BLaER1 (cell line): ENCODE measurements around the gene PIK3AP1.
"Not testable (repeated sequence)": the region's sequence is repeated elsewhere in the genome, so short reads cannot be mapped to it uniquely, and the experiment has no call there.

ENCODE experiments used
- H3K27ac ChIP-seq: shearing (Covaris generic); formaldehyde crosslinking; 2 replicates; pipeline ENCODE4 v1.8.1; 2022
- H3K27me3 ChIP-seq: shearing (Covaris generic); formaldehyde crosslinking; 2 replicates; pipeline ENCODE4 v1.8.1; 2022
- H3K36me3 ChIP-seq: shearing (Covaris generic); formaldehyde crosslinking; 2 replicates; pipeline ENCODE4 v1.8.1; 2022
- H3K4me1 ChIP-seq: shearing (Covaris generic); formaldehyde crosslinking; 2 replicates; pipeline ENCODE4 v1.8.1; 2022
- H3K4me2 ChIP-seq: shearing (Covaris generic); formaldehyde crosslinking; 2 replicates; pipeline ENCODE4 v1.8.1; 2022
- H3K4me3 ChIP-seq: shearing (Covaris generic); formaldehyde crosslinking; 2 replicates; pipeline ENCODE4 v1.8.1; 2022
- H3K9ac ChIP-seq: shearing (Covaris generic); formaldehyde crosslinking; 2 replicates; pipeline ENCODE4 v1.8.1; 2022
- H3K9me3 ChIP-seq: shearing (Covaris generic); formaldehyde crosslinking; 2 replicates; pipeline ENCODE4 v1.8.1; 2022
- H4K20me1 ChIP-seq: shearing (Covaris generic); formaldehyde crosslinking; 2 replicates; pipeline ENCODE4 v1.8.1; 2022
- Cebpa-rat ChIP-seq: shearing (Covaris generic); IDR thresholded peaks from 2 replicates; pipeline ENCODE4 v1.8.1; 2022

PIK3AP1 gene

DNA sequence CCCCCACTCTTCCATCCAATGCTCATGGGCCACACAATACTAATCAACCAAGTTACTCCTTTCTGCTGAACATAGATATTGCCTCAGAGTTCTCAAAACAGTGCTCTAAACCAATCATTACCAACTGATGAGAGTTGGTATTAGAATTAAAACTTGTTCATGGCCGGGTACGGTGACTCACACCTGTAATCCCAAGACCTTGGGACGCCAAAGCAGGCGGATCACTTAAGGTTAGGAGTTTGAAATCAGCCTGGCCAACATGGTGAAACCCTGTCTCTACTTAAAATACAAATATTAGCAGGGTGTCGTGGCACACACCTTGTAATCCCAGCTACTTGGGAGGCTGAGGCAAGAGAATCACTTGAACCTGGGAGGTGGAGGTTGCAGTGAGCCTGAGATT, 141.7 kb downstream of the PIK3AP1 start:
- Histone ChIP-seq H3K36me3 (peaks cover 68% of the 10 kb centered on the region), H3K27me3 (no peaks in the 10 kb centered on the region), H3K9ac (no peak overlapping the region), H3K9me3 (no peaks in the 10 kb centered on the region; the same call in 1 of the 2 replicates), H3K4me1 (peaks cover 36% of the 10 kb centered on the region), H3K27ac (no peak overlapping the region), H3K4me3 (no peak overlapping the region), H3K4me2 (no peak overlapping the region), H4K20me1 (peaks cover 100% of the 10 kb centered on the region)
- TF ChIP-seq Cebpa-rat: no peak

DNA sequence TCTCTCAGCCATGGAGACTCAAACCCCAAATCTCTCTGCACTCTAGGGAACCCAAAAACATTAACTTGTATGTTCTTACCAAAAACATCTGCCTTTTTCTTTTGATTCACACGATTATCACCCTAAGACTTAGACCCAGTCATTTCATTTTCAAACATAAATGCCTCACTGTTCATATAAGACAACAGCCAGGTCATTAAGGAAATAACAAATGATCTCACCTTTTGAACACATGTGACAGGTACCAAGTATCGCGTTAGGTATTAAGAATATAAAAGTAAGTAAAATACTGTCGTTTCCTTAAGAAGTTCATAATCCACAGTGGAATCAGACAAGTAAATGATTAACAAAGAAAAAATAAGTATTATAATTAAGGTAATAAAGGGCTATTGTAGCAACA, 142.3 kb downstream of the PIK3AP1 start:
- H3K27ac ChIP-seq: no peak overlapping the region
- no peak for TF ChIP-seq Cebpa-rat

DNA sequence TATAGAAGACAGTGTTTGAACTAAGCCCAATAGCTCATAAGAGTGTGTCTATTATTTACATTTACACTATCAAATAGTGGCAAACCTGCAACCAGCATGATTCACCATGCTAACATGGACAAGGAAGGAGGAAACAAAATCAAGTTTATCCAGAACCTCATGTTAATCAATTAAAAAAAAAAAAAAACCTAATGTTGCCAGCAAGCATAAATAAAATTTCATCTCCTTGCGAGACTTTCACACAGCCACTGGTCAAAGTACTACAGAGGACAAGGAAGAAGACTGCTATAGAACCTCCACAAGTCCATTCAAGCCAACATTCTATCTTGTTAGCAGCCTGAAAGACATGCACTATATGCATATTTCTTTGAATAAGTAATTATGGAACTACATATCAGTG, 143.2 kb downstream of the PIK3AP1 start:
- no peak for TF ChIP-seq Cebpa-rat
- Histone ChIP-seq H3K4me1 (peaks cover 23% of the 10 kb centered on the region), H3K36me3 (peaks cover 71% of the 10 kb centered on the region), H3K27ac (no peak overlapping the region), H4K20me1 (peaks cover 100% of the 10 kb centered on the region), H3K4me2 (no peak overlapping the region), H3K9ac (no peak overlapping the region), H3K27me3 (no peaks in the 10 kb centered on the region), H3K9me3 (no peaks in the 10 kb centered on the region; the same call in 1 of the 2 replicates), H3K4me3 (no peak overlapping the region)

More for the DNA sequence above, 142.3 kb downstream of the PIK3AP1 start:
- Histone ChIP-seq H3K9ac (no peak overlapping the region), H3K4me3 (no peak overlapping the region), H3K4me2 (no peak overlapping the region), H3K4me1 (peaks cover 30% of the 10 kb centered on the region), H3K36me3 (peaks cover 68% of the 10 kb centered on the region), H3K27me3 (no peaks in the 10 kb centered on the region), H3K9me3 (no peaks in the 10 kb centered on the region; the same call in 1 of the 2 replicates), H4K20me1 (peaks cover 100% of the 10 kb centered on the region)

DNA sequence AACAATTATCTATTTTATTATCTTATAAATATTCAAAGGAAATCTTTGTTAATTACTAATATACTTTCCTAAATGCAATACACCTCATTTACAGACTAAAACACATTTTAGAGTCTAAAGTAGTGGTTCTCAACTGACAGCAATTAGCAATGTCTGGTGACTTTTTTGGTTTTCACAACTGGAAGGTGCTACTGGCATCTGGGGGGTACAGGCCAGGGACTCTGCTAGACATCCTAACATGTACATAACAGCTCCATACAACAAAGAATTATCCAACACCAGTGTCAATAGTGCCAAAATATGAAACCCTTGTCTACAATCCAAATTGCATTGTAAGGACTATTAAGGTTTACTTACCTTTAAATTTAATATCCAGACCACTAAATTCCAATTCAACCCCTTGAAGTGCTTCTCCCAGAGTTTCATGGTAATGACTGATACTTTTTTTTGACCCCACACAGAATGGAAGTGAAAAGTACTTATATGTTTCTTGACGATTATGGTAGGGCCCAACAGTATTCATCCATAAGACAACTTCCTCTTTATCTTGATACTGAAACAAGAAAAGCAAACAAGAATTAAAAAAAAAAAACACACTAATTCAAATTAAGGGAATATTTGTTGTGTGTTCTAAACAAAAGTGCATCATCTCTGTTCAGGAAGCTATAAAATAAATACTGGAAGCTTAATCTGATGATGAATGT, 143.9 kb downstream of the PIK3AP1 start:
- Histone ChIP-seq H3K36me3 (peaks cover 72% of the 10 kb centered on the region), H3K9ac (no peak overlapping the region), H3K27ac (no peak overlapping the region), H3K4me1 (peaks cover 16% of the 10 kb centered on the region), H3K27me3 (no peaks in the 10 kb centered on the region), H4K20me1 (peaks cover 100% of the 10 kb centered on the region), H3K9me3 (no peaks in the 10 kb centered on the region; the same call in 1 of the 2 replicates), H3K4me2 (no peak overlapping the region), H3K4me3 (no peak overlapping the region)
- no peak for TF ChIP-seq Cebpa-rat

DNA sequence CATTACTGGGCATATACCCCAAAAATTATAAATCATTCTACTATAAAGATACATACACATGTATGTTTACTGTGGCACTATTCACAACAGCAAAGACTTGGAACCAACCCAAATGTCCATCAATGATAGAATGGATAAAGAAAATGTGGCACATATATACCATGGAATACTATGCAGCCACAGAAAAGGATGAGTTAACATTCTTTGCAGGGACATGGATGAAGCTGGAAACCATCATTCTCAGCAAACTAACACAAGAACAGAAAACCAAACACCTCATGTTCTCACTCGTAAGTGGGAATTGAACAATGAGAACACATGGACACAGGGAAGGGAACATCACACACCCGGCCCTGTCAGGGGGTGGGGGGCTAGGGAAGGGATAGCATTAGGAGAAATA, 145.8 kb downstream of the PIK3AP1 start:
- not testable (repeated sequence) for H3K27ac ChIP-seq, H3K27me3 ChIP-seq, H3K4me2 ChIP-seq, H3K4me3 ChIP-seq, H3K9ac ChIP-seq, H3K9me3 ChIP-seq
- Histone ChIP-seq H4K20me1 (peaks cover 100% of the 10 kb centered on the region), H3K36me3 (peaks cover 79% of the 10 kb centered on the region), H3K4me1 (peaks cover 12% of the 10 kb centered on the region; the same call in 1 of the 2 replicates)

DNA sequence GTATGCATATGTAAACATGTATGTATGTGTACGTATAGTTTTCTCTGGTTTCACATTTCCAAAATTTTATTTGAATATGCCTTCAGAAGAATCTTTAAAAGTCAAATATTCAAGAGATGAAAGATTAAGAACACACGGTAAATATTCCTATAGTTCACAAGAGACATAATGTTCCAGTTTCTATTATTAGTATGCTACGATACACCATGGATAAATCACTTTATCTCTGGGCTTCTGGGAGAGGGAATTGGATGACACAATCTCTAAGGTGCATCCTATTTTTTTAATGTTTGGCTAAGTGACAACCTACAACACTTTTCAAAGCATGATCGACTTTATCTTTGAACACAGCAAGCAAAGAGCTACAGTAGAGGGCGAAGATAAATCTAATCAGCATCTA, 147.3 kb downstream of the PIK3AP1 start:
- no peak for TF ChIP-seq Cebpa-rat
- Histone ChIP-seq H3K36me3 (peaks cover 84% of the 10 kb centered on the region), H3K4me3 (no peak overlapping the region), H3K4me2 (no peak overlapping the region), H3K9ac (no peak overlapping the region), H4K20me1 (peaks cover 100% of the 10 kb centered on the region), H3K27ac (no peak overlapping the region), H3K9me3 (no peaks in the 10 kb centered on the region; the same call in 1 of the 2 replicates), H3K27me3 (no peaks in the 10 kb centered on the region), H3K4me1 (peaks cover 12% of the 10 kb centered on the region; the same call in 1 of the 2 replicates)

DNA sequence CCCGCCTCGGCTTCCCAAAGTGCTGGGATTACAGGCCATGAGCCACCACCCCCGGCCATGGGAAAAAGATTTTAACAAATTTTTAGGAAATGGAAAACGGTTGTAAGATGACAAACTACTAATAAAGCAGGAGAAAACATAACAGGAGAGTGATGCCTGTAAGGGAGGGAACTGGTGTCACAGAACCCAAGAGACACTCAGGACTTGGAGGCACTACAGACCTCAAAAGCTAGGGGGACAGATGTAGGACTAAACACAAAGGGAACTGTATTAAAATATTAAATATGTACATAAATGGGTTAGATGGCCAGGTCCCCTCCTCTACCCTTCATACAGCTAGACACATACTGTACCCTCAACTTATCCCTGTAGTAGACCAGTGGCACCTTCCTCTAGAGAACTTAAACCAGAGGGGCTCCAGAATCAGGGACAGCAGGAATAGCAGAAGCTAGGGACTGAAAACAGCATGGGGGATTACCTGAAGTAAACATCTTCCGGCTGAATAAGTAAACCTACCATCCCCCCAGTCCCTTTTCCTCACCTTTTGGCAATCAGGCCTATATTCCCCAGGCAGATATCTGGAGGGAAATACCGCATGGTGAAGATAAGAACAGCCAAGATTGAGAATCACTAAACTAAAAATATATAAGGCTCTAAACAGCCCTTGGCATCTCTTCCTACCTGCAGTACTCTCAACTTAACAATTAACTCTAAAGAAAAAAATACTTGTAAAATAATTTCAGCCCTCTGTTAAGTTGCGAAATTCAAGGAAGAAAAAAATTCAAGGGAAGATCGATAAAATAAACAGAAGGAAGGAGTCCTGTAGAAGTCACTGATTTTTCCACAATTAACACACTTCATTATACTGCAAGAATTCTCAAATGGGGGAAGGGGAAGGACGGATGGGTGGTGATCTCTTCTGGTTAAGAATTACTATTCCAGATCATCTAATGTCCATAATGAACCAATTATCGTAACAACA, 149.0 kb downstream of the PIK3AP1 start:
- no peak overlapping the region for H3K4me2 ChIP-seq
- no peaks in the 10 kb centered on the region; the same call in 1 of the 2 replicates for H3K9me3 ChIP-seq
- peaks cover 93% of the 10 kb centered on the region for H3K36me3 ChIP-seq
- no peak overlapping the region for H3K27ac ChIP-seq
- H3K27me3 ChIP-seq: no peaks in the 10 kb centered on the region
- no peak overlapping the region for H3K4me3 ChIP-seq
- no peak overlapping the region for H3K9ac ChIP-seq
- TF ChIP-seq Cebpa-rat: no peak
- peaks cover 100% of the 10 kb centered on the region for H4K20me1 ChIP-seq
- peaks cover under 1% of the 10 kb centered on the region; the same call in 1 of the 2 replicates for H3K4me1 ChIP-seq

DNA sequence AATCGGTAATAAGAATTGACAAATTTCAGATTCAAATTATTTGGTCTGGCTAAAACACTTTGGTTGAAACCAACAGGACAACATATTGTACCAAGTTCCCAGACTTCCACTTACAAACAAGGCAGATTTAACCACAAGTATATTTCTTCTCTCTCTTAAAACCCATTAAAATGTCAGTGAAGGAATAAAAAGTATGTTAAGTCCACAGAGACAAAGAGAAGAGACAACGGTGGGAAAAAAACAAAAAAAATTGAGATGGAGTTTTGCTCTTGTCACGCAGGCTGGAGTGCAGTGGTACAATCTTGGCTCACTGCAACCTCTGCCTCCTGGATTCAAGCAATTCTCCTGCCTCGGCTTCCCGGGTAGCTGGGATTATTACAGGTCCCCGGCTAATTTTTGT, 149.8 kb downstream of the PIK3AP1 start:
- Histone ChIP-seq H4K20me1 (peaks cover 100% of the 10 kb centered on the region), H3K4me2 (no peak overlapping the region), H3K9me3 (no peaks in the 10 kb centered on the region; the same call in 1 of the 2 replicates), H3K27me3 (no peaks in the 10 kb centered on the region), H3K4me1 (no peaks in the 10 kb centered on the region), H3K9ac (no peak overlapping the region), H3K27ac (no peak overlapping the region), H3K36me3 (peaks cover 86% of the 10 kb centered on the region), H3K4me3 (no peak overlapping the region)
- TF ChIP-seq Cebpa-rat: no peak

DNA sequence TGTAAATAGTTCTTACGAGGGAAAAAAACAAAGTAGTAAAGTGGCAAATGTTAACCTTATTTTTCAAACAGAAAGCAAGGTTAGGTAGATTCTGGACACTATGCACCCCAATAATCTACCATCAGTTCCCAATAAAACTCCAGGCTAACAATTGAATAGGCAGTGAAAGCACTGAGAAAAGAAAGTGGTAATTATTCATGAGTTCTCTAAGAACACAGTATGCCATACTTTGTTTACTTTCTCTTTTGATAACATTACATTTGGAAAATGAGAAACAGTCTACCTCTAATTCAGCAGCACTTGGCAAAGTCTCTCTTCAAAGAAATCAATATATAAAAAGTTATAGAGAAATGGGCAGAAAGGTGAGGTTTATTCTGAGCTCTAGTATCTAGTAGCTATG, 151.9 kb downstream of the PIK3AP1 start:
- TF ChIP-seq Cebpa-rat: no peak
- no peak overlapping the region for H3K4me2 ChIP-seq
- H3K4me1 ChIP-seq: no peaks in the 10 kb centered on the region
- no peak overlapping the region for H3K27ac ChIP-seq
- no peak overlapping the region for H3K9ac ChIP-seq
- H3K4me3 ChIP-seq: no peak overlapping the region
- no peaks in the 10 kb centered on the region for H3K27me3 ChIP-seq
- H3K36me3 ChIP-seq: peaks cover 80% of the 10 kb centered on the region
- no peaks in the 10 kb centered on the region; the same call in 1 of the 2 replicates for H3K9me3 ChIP-seq
- H4K20me1 ChIP-seq: peaks cover 100% of the 10 kb centered on the region

DNA sequence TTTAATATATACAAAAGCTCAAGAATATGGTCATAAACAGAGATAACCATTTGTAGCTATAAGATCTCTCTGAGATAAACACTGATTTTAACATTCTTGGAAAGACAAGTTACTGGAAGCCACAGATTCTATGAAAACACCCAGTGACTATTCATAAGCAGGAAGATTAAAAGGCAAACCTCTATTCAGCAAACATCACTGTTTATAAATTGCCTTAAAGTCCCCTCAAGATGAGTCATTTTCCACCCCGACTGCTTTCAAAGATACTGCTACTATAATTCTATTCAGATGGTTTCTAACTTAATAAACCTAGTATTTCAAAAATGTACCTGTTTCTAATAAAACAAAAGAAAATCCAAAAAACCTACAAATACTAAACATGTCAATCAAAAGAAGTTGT, 154.5 kb downstream of the PIK3AP1 start:
- peaks cover 80% of the 10 kb centered on the region for H3K36me3 ChIP-seq
- no peaks in the 10 kb centered on the region for H3K9me3 ChIP-seq
- H3K4me2 ChIP-seq: no peak overlapping the region
- no peaks in the 10 kb centered on the region for H3K4me1 ChIP-seq
- no peaks in the 10 kb centered on the region for H3K27me3 ChIP-seq
- no peak overlapping the region for H3K9ac ChIP-seq
- no peak overlapping the region for H3K4me3 ChIP-seq
- peaks cover 100% of the 10 kb centered on the region for H4K20me1 ChIP-seq
- no peak overlapping the region for H3K27ac ChIP-seq
- TF ChIP-seq Cebpa-rat: no peak
